ENCODE data around the gene CALN1. TPM values are rescaled to one million over a fixed set of nuclear protein-coding genes. Genes with fewer than 3 reads are reported as not detected.
"Not testable (repeated sequence)": the region's sequence is repeated elsewhere in the genome, so short reads cannot be mapped to it uniquely, and the experiment has no call there.

The CALN1 gene
- total RNA-seq, 1 donor from 2014 or later, result not detected

- TF ChIP-seq, protein P1, sequence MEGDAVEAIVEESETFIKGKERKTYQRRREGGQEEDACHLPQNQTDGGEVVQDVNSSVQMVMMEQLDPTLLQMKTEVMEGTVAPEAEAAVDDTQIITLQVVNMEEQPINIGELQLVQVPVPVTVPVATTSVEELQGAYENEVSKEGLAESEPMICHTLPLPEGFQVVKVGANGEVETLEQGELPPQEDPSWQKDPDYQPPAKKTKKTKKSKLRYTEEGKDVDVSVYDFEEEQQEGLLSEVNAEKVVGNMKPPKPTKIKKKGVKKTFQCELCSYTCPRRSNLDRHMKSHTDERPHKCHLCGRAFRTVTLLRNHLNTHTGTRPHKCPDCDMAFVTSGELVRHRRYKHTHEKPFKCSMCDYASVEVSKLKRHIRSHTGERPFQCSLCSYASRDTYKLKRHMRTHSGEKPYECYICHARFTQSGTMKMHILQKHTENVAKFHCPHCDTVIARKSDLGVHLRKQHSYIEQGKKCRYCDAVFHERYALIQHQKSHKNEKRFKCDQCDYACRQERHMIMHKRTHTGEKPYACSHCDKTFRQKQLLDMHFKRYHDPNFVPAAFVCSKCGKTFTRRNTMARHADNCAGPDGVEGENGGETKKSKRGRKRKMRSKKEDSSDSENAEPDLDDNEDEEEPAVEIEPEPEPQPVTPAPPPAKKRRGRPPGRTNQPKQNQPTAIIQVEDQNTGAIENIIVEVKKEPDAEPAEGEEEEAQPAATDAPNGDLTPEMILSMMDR (IDR thresholded peaks at IDR 0.05), result no peak
- Histone ChIP-seq H3K9me3 (no peaks in the 10 kb centered on the region), H3K36me3 (no peaks in the 10 kb centered on the region), H3K4me3 (no peak overlapping the region), H3K4me1 (no peaks in the 10 kb centered on the region), H3K27me3 (no peaks in the 10 kb centered on the region), H3K27ac (no peak overlapping the region)
- DNase-seq (no peak), ATAC-seq (no peak)
- intact Hi-C loops (cut with DNase I), result no loop called here
These were observed 476.5 kb downstream of the CALN1 start for GRCh38 chr7:71935674-71936073.

DNA sequence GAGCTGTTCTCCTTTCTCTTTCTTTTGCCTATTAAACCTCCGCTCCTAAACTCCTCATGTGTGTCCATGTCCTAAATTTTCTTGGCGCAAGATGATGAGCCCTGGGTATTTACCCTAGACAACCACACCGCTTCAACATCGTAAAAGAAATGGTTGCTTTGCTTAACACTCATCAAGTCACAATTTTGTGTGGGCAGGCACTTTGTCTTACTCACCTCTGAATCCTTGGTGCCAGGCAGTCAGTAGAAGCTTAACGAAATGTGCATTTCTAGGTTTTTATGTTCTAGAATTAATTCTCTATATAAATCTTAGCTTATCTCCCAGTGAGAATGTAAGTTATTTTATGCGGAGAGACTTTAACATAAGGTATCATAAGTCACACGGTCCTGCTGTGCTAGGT, 478.7 kb downstream of the CALN1 start:
- no peak for DNase-seq
- Histone ChIP-seq H3K4me3 (no peak overlapping the region), H3K36me3 (no peaks in the 10 kb centered on the region), H3K9me3 (no peaks in the 10 kb centered on the region), H3K4me1 (no peaks in the 10 kb centered on the region), H3K27me3 (no peaks in the 10 kb centered on the region), H3K27ac (no peak overlapping the region)
- ATAC-seq, result no peak
- TF ChIP-seq, protein P1 (IDR thresholded peaks at IDR 0.05), result no peak
- intact Hi-C loops (cut with DNase I), result no loop called here

DNA sequence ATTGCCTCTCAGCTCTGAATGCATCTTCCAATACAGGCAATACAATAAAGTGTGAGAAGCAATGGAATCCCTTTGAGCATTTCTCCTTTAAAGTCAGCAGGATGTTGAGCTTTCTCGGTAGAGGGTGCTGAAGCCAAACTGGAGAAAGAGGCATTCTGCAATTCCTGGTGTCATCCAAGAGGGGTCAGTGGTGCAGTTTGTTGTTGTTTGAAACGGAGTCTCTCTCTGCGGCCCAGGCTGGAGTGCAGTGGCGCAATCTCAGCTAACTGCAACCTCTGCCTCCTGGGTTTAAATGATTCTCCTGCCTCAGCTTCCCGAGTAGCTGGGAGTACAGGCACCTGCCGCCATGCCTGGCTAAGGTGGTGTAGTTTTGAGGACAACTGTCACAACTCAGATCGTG, 486.5 kb downstream of the CALN1 start:
- Histone ChIP-seq H3K9me3 (peaks cover 11% of the 10 kb centered on the region), H3K4me3 (no peak overlapping the region), H3K36me3 (no peaks in the 10 kb centered on the region), H3K4me1 (no peaks in the 10 kb centered on the region), H3K27me3 (no peaks in the 10 kb centered on the region), H3K27ac (no peak overlapping the region)
- DNase-seq (no peak), ATAC-seq (peak; percentile 28)
- intact Hi-C loops (cut with DNase I), result no loop called here
- TF ChIP-seq, protein P1 (IDR thresholded peaks at IDR 0.05), result no peak

DNA sequence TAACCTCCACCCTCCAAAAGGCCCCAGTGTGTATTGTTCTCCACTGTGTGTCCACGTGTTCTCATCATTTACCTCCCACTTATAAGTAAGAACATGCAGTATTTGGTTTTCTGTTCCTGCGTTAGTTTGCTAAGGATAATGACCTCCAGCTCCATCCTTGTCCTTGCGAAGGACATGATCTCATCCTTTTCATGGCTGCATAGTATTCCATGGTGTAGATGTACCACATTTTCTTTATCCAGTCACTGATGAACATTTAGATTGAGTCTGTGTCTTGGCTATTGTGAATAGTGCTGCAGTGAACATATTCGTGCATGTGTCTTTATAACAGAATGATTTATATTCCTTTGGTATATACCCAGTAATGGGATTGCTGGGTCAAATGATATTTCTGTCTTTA, 497.9 kb downstream of the CALN1 start:
- ATAC-seq; H3K27me3 ChIP-seq; H3K9me3 ChIP-seq; H3K4me3 ChIP-seq; H3K27ac ChIP-seq; H3K36me3 ChIP-seq; intact Hi-C loops (cut with DNase I); DNase-seq; H3K4me1 ChIP-seq: not testable (repeated sequence)

DNA sequence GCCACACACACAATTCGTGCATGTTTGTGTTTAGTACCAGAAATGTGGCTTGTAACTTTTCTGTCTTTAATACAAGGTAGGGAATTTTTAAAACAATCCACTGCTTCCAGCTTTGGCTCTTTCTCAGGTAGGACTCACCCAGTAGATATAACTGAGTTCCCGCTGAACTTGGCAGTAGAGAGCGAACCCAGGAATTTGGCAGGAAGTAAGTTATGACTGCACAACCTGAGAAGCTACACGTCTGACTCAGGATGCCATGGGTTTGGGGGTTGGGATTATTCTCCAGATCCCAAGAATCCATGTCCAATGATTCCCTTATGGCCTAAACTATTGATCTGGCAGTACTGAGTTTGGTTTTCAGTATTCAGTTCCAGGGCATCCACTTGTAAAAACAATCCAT, 499.7 kb downstream of the CALN1 start:
- Histone ChIP-seq H3K36me3 (no peaks in the 10 kb centered on the region), H3K4me1 (no peaks in the 10 kb centered on the region), H3K27ac (no peak overlapping the region), H3K4me3 (no peak overlapping the region), H3K9me3 (no peaks in the 10 kb centered on the region), H3K27me3 (no peaks in the 10 kb centered on the region)
- no peak for DNase-seq
- TF ChIP-seq, protein P1 (IDR thresholded peaks at IDR 0.05), result no peak
- no peak for ATAC-seq
- intact Hi-C loops (cut with DNase I), result no loop called here

DNA sequence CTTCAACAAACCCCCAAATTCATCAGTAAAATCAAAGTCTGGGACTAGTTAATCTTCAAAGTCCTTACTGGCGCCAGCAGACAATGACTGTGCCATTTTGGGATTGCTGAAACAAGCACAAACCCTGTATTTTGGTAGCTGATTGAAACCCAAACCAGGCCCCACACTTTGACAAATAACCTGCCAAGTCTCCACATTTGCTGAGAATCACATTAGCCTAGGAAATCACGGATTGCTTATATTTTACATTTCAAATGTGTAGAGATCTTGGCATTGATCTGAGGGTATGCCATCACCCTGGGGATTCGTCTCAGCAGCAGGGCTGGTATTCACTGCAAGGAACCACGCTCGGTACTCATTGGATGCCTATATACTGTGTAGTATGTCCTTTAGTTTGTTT, 501.1 kb downstream of the CALN1 start:
- TF ChIP-seq, protein P1 (IDR thresholded peaks at IDR 0.05), result no peak
- Histone ChIP-seq H3K36me3 (no peaks in the 10 kb centered on the region), H3K4me3 (no peak overlapping the region)

More for the DNA sequence above, 501.1 kb downstream of the CALN1 start:
- no peaks in the 10 kb centered on the region for H3K4me1 ChIP-seq
- ATAC-seq (no peak), DNase-seq (no peak)
- H3K9me3 ChIP-seq, result no peaks in the 10 kb centered on the region
- H3K27ac ChIP-seq, result no peak overlapping the region
- H3K27me3 ChIP-seq, result no peaks in the 10 kb centered on the region
- intact Hi-C loops (cut with DNase I), result no loop called here
